HEK293 (cell line): ENCODE measurements around the gene VANGL1.

Experiments used
- CTCF ChIA-PET: fragments of 350-600 bp; formaldehyde crosslinking; extraction: SDS; loops from one replicate; lab custom pipeline; 2021; ENCODE audit warnings: antibody characterized with exemption; lab: Yijun Ruan, JAX
- POLR2A ChIA-PET: fragments of 300-600 bp; formaldehyde crosslinking; extraction: SDS; loops from one replicate; lab custom pipeline; 2020; ENCODE audit warnings: antibody characterized with exemption, inconsistent platforms; lab: Yijun Ruan, JAX
- H3K27ac ChIP-seq: fragments of 200-500 bp; sonication (Bioruptor generic); 2 replicates; pipeline ENCODE4 v1.5.1; 2014; ENCODE audit warnings: low read depth, low read length, control low read depth, inconsistent platforms; ENCODE audit errors: extremely low read depth
- H3K36me3 ChIP-seq, 2 experiments: fragments of 200-500 bp in 1 of 2; sonication (Bioruptor generic) in 1 of 2; 1 replicate in 1 of 2; 2 replicates in 1 of 2; pipeline ENCODE4 v1.5.1; 2014 to 2017; ENCODE audit warnings: inconsistent platforms in 2 of 2, low read length in 2 of 2; ENCODE audit not compliant: control insufficient read depth in 2 of 2, insufficient read depth in 1 of 2
- H3K4me1 ChIP-seq: fragments of 200-500 bp; sonication (Bioruptor generic); 2 replicates; pipeline ENCODE4 v1.5.1; 2014; ENCODE audit warnings: mild to moderate bottlenecking, low read length, inconsistent platforms; ENCODE audit not compliant: control insufficient read depth, insufficient read depth
- H3K4me3 ChIP-seq: 2 replicates; pipeline ENCODE4 v1.5.1; 2011; ENCODE audit warnings: low read depth, mild to moderate bottlenecking, control low read depth, low read length, moderate library complexity
- H3K9me3 ChIP-seq: fragments of 200-500 bp; sonication (Bioruptor generic); 2 replicates; pipeline ENCODE4 v1.5.1; 2014; ENCODE audit warnings: low read depth, low read length, inconsistent platforms; ENCODE audit not compliant: control insufficient read depth, insufficient read depth
- PRDM4 ChIP-seq: fragments of 450-650 bp; formaldehyde crosslinking; IDR thresholded peaks from 2 replicates; pipeline ENCODE4 v1.5.1; 2017; ENCODE audit warnings: missing biosample characterization, missing genetic modification characterization
- REPIN1 ChIP-seq: fragments of 450-650 bp; formaldehyde crosslinking; IDR thresholded peaks from 2 replicates; pipeline ENCODE4 v1.5.1; 2017; ENCODE audit warnings: missing biosample characterization, missing genetic modification characterization, low read depth
- SETDB1 ChIP-seq: IDR thresholded peaks from one replicate; pipeline ENCODE4 v1.6.1; 2017; ENCODE audit warnings: mild to moderate bottlenecking, low read length, moderate library complexity, mixed read lengths; ENCODE audit not compliant: insufficient read length
- ZBTB10 ChIP-seq: fragments of 450-650 bp; formaldehyde crosslinking; IDR thresholded peaks from 2 replicates; pipeline ENCODE4 v1.5.1; 2016; ENCODE audit warnings: missing biosample characterization, missing genetic modification characterization
- ZFP69B ChIP-seq: fragments of 450-650 bp; formaldehyde crosslinking; IDR thresholded peaks from 2 replicates; pipeline ENCODE4 v1.5.1; 2016; ENCODE audit warnings: missing biosample characterization, missing genetic modification characterization
- ZNF140 ChIP-seq: fragments of 450-650 bp; formaldehyde crosslinking; IDR thresholded peaks from 2 replicates; pipeline ENCODE4 v1.5.1; 2016; ENCODE audit warnings: missing biosample characterization, missing genetic modification characterization
- ZNF175 ChIP-seq: fragments of 450-650 bp; formaldehyde crosslinking; IDR thresholded peaks from 2 replicates; pipeline ENCODE4 v1.5.1; 2016; ENCODE audit warnings: missing biosample characterization, missing genetic modification characterization
- ZNF239 ChIP-seq: fragments of 450-650 bp; formaldehyde crosslinking; IDR thresholded peaks from 2 replicates; pipeline ENCODE4 v1.5.1; 2016; ENCODE audit warnings: missing biosample characterization, missing genetic modification characterization
- ZNF26 ChIP-seq: fragments of 450-650 bp; formaldehyde crosslinking; IDR thresholded peaks from 2 replicates; pipeline ENCODE4 v1.5.1; 2016; ENCODE audit warnings: missing biosample characterization, missing genetic modification characterization
- ZNF274 ChIP-seq, 2 experiments: fragments of 200-500 bp in 1 of 2; fragments of 450-650 bp in 1 of 2; sonication (Bioruptor generic) in 1 of 2; formaldehyde crosslinking in 1 of 2; IDR thresholded peaks; 2 replicates each; pipeline versions ENCODE4 v1.5.1 to v1.6.1; 2014 to 2016; ENCODE audit warnings: borderline replicate concordance in 1 of 2, inconsistent platforms in 1 of 2, low read length in 1 of 2, missing biosample characterization in 1 of 2, missing genetic modification characterization in 1 of 2
- ZNF292 ChIP-seq: fragments of 450-650 bp; formaldehyde crosslinking; IDR thresholded peaks from 2 replicates; pipeline ENCODE4 v1.5.1; 2016; ENCODE audit warnings: low read depth, missing biosample characterization, missing genetic modification characterization, borderline replicate concordance
- TF ChIP-seq, protein P1 (sequence below): fragments of 450-650 bp; formaldehyde crosslinking; IDR thresholded peaks from 2 replicates; pipeline ENCODE4 v1.5.1; 2016; ENCODE audit warnings: missing biosample characterization, missing genetic modification characterization, borderline replicate concordance
- TF ChIP-seq, protein P2 (sequence below): fragments of 450-650 bp; formaldehyde crosslinking; IDR thresholded peaks from 2 replicates; pipeline ENCODE4 v1.5.1; 2016; ENCODE audit warnings: missing biosample characterization, missing genetic modification characterization, borderline replicate concordance

Gene VANGL1

GRCh38 chr1:115620453-115620852, 21.3 kb upstream of the VANGL1 start:
- ChIA-PET CTCF (interaction anchor here (1.0 kb wide), 1 partner anchor 25 kb away, joined by 4 read pairs; no protein-coding TSS in a partner anchor), POLR2A (no interaction called here)
- H3K27ac ChIP-seq = no peak overlapping the region
- H3K36me3 ChIP-seq = no peaks in the 10 kb centered on the region
- peak; percentile 96 for TF ChIP-seq ZNF26 (tag by site-specific recombination)
- TF ChIP-seq, protein P1, sequence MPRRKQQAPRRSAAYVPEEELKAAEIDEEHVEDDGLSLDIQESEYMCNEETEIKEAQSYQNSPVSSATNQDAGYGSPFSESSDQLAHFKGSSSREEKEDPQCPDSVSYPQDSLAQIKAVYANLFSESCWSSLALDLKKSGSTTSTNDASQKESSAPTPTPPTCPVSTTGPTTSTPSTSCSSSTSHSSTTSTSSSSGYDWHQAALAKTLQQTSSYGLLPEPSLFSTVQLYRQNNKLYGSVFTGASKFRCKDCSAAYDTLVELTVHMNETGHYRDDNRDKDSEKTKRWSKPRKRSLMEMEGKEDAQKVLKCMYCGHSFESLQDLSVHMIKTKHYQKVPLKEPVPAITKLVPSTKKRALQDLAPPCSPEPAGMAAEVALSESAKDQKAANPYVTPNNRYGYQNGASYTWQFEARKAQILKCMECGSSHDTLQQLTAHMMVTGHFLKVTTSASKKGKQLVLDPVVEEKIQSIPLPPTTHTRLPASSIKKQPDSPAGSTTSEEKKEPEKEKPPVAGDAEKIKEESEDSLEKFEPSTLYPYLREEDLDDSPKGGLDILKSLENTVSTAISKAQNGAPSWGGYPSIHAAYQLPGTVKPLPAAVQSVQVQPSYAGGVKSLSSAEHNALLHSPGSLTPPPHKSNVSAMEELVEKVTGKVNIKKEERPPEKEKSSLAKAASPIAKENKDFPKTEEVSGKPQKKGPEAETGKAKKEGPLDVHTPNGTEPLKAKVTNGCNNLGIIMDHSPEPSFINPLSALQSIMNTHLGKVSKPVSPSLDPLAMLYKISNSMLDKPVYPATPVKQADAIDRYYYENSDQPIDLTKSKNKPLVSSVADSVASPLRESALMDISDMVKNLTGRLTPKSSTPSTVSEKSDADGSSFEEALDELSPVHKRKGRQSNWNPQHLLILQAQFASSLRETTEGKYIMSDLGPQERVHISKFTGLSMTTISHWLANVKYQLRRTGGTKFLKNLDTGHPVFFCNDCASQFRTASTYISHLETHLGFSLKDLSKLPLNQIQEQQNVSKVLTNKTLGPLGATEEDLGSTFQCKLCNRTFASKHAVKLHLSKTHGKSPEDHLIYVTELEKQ = no peak
- TF ChIP-seq ZNF274 (IDR thresholded peaks at IDR 0.05; ENCODE audit: low read length) = no peak
- TF ChIP-seq ZNF274 (tag by site-specific recombination; IDR thresholded peaks at IDR 0.05; ENCODE audit: borderline replicate concordance) = no peak
- no peaks in the 10 kb centered on the region for H3K9me3 ChIP-seq
- H3K4me1 ChIP-seq = no peaks in the 10 kb centered on the region
- no peak overlapping the region for H3K4me3 ChIP-seq

- H3K27ac ChIP-seq = no peak overlapping the region
- H3K4me3 ChIP-seq = no peak overlapping the region
- H3K4me1 ChIP-seq = no peaks in the 10 kb centered on the region
- H3K36me3 ChIP-seq = no peaks in the 10 kb centered on the region
- ChIA-PET POLR2A (no interaction called here), CTCF (no interaction called here)
- TF ChIP-seq ZNF292 = no peak
- peak; percentile 52 for TF ChIP-seq SETDB1
- no peaks in the 10 kb centered on the region for H3K9me3 ChIP-seq
Observed at GRCh38 chr1:115620950-115621349, 20.8 kb upstream of the VANGL1 start.

DNA sequence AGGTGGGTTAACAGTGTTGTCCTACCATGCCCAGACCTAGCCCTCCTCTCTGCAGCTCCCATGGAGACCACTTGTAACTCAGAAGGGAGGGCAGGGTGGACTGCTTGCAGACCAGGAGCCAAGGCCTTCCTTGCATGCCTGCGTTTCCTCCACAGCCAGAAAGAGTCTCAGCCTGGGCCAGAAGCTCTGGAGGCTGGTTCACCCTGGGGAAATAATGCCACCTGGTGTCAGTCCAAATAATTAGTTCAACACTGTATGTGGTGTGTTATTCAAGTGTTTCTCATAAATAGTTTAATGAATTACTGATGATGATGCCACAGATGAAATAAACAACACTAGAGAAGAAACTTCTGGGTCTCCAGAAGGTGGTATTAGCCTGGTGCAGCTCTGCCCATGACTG, 16.9 kb upstream of the VANGL1 start:
- no peak overlapping the region for H3K4me3 ChIP-seq
- ChIA-PET CTCF (interaction anchor here (0.5 kb wide), 1 partner anchor 526 kb away, joined by 4 read pairs; no protein-coding TSS in a partner anchor), POLR2A (no interaction called here)
- no peaks in the 10 kb centered on the region for H3K36me3 ChIP-seq
- no peaks in the 10 kb centered on the region for H3K4me1 ChIP-seq
- H3K27ac ChIP-seq = no peak overlapping the region
- H3K9me3 ChIP-seq = no peaks in the 10 kb centered on the region
- TF ChIP-seq, protein P2, sequence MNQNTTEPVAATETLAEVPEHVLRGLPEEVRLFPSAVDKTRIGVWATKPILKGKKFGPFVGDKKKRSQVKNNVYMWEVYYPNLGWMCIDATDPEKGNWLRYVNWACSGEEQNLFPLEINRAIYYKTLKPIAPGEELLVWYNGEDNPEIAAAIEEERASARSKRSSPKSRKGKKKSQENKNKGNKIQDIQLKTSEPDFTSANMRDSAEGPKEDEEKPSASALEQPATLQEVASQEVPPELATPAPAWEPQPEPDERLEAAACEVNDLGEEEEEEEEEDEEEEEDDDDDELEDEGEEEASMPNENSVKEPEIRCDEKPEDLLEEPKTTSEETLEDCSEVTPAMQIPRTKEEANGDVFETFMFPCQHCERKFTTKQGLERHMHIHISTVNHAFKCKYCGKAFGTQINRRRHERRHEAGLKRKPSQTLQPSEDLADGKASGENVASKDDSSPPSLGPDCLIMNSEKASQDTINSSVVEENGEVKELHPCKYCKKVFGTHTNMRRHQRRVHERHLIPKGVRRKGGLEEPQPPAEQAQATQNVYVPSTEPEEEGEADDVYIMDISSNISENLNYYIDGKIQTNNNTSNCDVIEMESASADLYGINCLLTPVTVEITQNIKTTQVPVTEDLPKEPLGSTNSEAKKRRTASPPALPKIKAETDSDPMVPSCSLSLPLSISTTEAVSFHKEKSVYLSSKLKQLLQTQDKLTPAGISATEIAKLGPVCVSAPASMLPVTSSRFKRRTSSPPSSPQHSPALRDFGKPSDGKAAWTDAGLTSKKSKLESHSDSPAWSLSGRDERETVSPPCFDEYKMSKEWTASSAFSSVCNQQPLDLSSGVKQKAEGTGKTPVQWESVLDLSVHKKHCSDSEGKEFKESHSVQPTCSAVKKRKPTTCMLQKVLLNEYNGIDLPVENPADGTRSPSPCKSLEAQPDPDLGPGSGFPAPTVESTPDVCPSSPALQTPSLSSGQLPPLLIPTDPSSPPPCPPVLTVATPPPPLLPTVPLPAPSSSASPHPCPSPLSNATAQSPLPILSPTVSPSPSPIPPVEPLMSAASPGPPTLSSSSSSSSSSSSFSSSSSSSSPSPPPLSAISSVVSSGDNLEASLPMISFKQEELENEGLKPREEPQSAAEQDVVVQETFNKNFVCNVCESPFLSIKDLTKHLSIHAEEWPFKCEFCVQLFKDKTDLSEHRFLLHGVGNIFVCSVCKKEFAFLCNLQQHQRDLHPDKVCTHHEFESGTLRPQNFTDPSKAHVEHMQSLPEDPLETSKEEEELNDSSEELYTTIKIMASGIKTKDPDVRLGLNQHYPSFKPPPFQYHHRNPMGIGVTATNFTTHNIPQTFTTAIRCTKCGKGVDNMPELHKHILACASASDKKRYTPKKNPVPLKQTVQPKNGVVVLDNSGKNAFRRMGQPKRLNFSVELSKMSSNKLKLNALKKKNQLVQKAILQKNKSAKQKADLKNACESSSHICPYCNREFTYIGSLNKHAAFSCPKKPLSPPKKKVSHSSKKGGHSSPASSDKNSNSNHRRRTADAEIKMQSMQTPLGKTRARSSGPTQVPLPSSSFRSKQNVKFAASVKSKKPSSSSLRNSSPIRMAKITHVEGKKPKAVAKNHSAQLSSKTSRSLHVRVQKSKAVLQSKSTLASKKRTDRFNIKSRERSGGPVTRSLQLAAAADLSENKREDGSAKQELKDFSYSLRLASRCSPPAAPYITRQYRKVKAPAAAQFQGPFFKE (tag by site-specific recombination) = no peak
- no peak for TF ChIP-seq REPIN1 (tag by site-specific recombination)
- TF ChIP-seq ZNF175 = no peak
- TF ChIP-seq ZNF140 (tag by site-specific recombination) = no peak
- TF ChIP-seq ZNF274 (IDR thresholded peaks at IDR 0.05; ENCODE audit: low read length) = no peak
- no peak for TF ChIP-seq ZNF274 (tag by site-specific recombination; IDR thresholded peaks at IDR 0.05; ENCODE audit: borderline replicate concordance)
- no peak for TF ChIP-seq ZNF239
- no peak for TF ChIP-seq ZFP69B (tag by site-specific recombination)
- TF ChIP-seq PRDM4 (tag by site-specific recombination) = no peak
- no peak for TF ChIP-seq ZBTB10
